ENCODE data around the gene CKB.
"Not testable (repeated sequence)": the region's sequence is repeated elsewhere in the genome, so short reads cannot be mapped to it uniquely, and the experiment has no call there.

The CKB gene

DNA sequence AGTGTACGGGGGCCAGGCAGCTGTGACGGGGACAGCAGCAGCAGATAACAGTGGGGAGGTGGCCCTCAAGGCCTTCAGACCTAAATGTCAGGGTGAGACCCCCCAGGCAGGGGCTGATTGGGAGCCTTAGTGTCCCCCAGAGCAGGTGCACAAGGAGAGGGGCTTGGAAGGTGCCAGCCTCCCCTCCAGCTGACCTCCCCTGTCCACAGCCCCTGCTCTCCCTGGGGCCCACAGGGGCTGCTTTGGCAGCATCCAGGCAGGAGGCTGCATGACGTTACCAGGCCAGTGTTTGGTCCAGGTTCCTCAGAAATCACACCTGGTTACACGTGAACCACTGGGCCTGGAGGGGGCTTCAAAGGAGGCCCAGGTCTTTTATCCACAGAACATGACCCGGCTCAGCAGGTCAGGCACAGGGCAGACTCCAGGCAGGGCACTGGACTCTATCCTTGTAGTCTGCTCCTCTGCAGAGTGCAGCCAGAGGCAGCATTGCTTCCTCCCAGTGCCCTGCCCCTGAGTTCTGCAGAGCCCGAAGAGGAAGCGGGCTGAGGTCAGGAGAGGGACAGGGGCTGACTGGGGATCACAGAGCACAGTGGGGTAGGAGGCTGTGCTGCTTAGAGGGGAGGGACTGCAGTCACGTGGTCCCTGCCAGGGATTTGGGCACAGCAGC lies 3.8 kb upstream of the CKB start:
- DNase-seq (ENCODE audit: low read depth): no peak

DNA sequence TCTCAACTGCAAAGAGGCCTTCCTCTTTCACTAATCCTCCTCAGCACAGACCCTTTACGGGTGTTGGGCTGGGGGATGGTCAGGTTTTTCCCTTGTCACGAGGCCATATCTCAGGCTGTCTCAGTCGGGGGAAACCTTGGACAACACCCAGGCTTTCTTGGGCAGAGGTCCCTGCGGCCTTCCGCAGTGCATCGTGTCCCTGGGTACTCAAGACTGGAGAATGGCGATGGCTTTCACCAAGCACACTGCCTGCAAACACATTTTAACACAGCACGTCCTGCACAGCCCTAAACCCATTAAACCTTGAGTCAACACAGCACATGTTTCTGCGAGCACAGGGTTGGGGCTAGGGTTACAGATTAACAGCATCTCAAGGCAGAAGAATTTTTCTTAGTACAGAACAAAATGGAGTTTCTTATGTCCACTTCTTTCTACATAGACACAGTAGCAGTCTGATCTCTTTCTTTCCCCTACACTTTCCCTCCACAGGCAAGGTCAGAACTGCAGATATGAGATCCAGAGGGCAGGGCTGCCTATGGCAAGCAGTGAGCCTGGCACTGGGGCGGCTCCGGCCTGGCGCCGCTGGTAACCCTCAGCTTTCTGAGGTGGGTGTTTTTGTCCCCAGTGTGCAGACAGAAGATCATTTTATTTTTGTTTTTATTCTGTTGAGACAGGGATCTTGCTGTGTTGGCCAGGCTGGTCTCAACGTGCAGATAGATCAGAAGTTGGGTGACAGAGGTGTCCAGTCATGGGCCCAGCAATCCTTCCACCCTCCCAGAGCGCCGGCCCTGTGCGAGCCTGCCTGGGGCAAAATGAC lies 3.0 kb upstream of the CKB start:
- DNase-seq (ENCODE audit: low read depth): not testable (repeated sequence)

DNA sequence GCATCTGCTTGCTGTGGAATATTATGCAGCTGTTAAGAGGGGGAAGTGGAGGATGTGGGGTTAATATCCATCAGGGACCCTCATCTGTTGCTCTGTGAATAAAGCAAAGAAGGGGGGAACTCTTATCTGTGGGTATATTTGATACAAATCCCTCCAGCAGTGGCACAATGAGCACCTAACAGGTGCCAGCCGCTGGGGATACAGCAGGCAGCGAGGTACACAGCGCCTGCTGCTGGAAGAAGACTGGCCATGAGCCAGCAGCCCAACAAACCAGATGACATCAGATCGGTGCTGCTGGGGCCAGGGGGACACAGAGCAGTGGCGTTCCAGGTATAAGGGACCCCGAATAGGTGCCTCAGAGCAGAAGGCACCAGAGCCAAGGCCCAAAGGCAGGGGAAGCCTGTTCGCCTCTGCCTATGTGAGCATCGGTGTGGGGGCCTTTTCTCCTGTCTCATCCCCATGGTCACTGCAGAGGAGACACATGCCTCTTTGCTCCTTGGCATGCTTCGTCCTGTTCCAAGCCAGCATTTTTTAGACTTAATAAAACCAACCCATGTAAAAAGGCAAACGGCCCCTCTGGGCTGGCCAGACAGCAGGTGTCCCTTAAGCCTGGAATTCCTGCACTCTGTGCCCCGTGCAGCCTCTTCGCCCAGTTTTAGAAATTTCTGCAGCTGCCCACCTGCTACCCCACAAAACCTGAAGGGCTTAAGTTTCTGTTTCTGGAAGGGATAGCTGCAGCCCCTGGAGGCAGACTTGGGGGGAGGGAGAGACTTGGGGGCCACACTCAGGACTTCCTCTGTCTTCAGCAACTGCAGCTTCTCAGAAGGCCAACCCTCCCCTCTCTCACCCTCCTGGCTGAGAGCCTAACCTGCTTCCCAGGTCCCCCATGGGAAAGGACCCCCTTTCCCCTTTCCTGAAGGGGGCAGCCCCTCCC lies 1.6 kb upstream of the CKB start:
- DNase-seq (ENCODE audit: low read depth): no peak

GRCh38 chr14:103523575-103523954 lies 935 bp upstream of the CKB start:
- DNase-seq (ENCODE audit: low read depth): no peak

DNA sequence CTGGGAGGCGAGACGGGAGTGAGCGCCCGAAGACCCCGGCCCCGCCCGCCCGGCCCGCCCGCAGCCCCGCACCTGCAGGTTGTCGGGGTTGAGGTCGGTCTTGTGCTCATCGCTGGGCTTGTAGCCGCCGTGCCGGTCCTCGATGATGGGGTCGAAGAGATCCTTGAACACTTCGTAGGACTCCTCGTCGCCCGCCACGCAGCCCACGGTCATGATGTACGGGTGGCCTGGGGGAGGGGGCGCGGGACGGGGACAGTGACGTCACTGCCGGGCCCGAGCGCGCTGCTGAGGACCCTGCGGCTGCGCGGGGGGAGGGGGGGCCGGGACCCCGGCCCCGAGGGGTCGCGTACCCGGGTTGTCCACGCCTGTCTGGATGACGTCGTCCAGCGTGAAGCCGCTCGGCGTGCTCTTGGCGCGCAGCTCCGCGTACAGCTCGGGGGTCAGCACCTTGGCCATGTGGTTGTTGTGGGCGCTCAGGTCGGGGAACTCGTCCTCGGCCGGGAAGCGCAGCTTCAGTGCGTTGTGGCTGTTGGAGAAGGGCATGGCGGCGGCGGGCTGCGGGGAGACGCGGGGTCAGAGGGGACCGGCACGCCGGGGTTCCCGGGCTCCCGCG lies 573 bp downstream of the CKB start:
- DNase-seq (ENCODE audit: low read depth): no peak

- no peak for DNase-seq (ENCODE audit: low read depth)
Observed at GRCh38 chr14:103521438-103521950, 1.1 kb downstream of the CKB start.

DNA sequence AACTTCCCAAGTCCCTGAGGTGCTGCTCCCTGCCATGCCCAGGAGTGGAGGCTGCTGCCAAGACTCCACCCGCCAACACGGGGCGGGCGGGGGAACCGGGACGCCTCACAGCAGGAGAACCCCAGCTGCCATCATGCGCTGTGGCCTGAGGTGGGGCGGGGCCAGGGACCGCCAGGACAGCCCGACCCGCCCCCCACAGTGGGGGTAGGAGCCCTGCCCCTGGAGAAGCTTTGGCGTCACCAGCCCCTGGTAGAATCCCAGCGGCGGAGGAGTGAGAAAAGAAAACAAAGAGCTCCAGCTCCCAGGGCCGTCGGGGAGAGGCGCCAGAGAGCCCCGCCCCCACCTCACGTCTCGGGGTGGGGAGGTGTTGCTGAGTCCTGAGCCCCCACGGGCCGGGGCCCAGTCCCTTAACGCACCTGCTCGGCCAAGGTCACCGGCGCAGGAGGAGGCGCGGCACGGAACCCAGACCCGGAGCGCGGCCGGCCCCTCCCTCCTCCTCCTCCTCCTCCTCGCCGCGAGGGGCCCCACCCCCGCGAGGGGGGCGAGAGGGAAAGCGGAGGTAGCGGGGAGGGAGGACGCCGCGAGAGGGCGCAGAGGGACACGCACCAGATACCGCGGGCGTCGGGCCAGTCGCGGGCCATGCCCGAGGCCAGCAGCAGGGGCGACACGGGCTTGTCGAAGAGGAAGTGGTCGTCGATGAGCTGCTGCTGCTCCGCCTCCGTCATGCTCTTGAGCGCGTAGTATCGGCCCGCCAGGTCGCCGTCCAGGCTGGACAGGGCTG lies 1.8 kb downstream of the CKB start:
- DNase-seq (ENCODE audit: low read depth): no peak

DNA sequence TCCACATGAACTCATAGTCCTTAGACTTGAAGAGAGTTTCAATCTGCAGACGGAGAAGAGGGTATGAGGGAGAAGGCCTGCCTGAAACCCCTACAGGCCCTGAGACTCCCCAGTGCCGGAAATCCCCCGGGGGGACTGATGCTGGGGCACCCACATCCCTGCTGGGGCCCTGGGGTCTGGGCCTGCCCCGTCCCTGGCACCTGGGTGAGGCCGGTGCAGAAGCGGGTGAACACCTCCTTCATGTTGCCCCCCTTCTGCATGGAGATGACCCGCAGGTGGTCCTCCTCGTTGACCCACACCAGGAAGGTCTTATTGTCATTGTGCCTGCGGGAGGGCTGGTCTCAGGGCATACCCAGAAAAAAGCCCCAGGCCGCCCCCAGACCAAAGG lies 2.4 kb downstream of the CKB start:
- DNase-seq (ENCODE audit: low read depth): no peak

DNA sequence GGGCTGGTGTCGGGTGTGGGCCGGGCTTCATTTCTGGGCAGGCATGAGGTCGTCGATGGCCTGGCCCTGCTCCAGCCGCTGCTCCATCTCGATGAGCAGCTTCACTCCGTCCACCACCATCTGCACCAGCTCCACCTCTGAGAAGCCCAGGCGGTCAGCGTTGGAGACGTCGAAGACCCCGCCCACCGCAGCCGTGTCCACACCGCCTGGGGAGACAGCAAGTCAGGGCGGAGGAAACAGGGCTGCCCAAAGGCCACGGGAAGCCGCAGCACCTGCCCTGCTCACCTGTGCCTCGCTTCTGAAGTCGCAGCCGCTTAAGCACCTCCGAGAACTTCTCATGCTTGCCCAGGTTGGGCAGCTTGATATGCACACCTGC lies 2.8 kb downstream of the CKB start:
- no peak for DNase-seq (ENCODE audit: low read depth)

DNA sequence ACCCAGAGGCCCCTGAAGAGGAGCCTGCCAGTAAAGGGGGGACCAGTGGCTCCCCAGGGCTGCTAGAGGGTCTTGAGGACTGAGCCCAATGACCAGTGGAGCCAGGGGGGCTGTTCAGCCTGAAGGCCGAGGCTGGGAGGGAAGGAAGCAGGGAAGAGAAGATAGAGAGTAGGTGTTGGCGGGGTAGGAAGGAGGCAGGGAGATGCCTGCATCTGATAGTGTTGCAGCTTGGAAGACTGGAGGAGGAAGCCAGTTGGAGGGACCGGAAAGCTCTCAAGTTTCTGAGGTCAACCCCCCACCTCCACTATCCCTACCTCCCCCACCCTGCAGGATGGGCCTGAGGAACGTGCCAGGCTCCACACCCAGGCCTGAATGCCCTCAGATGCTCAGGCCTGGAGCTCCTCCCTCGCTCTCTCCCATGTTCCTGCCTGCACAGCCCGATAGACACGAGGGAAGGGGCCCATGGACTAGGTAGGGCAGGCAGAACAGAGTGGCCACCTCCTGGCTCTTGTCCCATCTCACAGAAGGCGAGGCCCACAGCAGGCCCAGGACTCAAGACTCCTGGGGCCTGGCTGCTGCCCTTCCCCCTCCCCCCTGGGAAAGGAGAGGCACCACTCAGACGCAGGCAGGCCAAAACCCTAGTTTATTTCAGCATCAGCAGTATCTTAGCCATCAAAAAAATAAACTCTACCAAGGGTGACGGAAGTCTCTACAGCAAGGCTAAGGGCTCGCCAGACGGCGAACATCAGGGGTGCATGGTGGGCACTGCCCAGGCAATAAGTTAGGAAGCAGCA lies 3.4 kb downstream of the CKB start:
- no peak for DNase-seq (ENCODE audit: low read depth)

GRCh38 chr14:103518422-103519042 lies 4.1 kb downstream of the CKB start:
- no peak for DNase-seq (ENCODE audit: low read depth)

DNA sequence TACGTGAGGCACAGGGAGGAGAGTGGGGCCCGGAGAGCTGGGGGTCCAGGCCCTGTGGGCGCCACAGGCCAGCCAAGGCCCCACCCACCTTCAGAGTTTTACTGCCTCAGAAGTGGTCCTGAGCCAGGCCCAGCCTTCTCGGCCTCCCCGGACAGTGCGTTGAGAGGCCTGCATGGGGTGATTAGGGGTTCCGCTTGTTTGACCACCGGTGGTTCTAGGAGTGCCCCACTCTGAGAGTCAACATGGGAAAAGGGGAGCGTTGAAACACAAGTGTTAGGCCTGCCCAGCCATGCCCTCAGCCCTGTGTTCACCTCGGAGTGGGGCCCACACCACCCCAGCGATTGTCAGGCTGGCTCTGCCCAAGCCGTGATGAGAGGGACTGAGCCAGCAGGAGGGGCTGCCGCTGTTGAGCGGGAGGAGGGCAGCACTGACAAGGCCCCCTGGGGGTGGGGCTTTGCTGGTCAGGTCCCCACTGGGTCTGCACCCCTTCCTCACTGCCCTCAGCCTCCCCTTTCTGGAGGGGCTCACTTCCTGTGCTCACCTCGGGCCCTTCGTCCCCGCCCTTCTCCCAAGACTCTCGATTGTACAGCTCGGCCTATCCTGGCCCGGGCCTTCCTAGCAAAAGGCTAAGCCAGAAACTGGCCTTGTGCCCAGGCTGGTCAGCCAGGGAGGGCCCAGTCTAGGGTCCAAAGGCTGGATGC lies 4.8 kb downstream of the CKB start:
- DNase-seq (ENCODE audit: low read depth): no peak

GRCh38 chr14:103517174-103517566 lies 5.5 kb downstream of the CKB start:
- DNase-seq (ENCODE audit: low read depth): no peak

DNA sequence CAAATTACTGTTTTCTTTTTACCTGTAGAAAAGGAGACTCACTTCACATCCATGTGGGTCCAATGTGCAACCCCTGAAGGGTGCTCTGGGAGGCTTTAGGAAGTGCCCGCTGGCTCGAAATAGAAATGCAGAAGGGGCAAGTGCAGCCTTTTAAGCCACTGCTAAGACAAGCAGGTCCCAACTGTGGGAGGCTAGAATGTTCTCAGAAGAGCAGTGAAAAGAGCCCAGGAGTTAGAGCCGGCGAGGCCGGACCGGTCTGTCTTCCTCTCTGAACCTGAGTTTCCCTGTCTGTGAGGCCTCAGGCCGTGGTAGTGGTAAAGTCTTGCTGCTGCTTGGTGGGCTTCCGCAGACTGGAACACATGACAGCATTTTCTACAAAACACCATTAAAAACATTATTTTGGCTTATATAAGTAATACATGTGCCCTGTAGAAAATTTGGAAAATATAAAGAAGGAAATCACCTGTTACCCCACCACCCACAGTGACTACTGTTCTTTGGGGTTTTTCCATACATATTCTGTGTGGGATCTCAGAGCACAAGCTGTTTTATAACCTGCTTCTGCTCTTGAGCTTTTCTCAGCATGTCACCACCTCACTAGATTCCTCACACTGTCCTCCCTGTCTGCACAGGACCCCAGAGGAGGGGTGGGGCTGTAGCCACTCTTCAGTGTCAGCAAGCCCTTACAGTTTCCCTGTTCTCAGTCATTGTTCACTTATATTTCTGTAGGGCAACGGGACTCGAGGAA lies 6.0 kb downstream of the CKB start:
- no peak for DNase-seq (ENCODE audit: low read depth)

DNA sequence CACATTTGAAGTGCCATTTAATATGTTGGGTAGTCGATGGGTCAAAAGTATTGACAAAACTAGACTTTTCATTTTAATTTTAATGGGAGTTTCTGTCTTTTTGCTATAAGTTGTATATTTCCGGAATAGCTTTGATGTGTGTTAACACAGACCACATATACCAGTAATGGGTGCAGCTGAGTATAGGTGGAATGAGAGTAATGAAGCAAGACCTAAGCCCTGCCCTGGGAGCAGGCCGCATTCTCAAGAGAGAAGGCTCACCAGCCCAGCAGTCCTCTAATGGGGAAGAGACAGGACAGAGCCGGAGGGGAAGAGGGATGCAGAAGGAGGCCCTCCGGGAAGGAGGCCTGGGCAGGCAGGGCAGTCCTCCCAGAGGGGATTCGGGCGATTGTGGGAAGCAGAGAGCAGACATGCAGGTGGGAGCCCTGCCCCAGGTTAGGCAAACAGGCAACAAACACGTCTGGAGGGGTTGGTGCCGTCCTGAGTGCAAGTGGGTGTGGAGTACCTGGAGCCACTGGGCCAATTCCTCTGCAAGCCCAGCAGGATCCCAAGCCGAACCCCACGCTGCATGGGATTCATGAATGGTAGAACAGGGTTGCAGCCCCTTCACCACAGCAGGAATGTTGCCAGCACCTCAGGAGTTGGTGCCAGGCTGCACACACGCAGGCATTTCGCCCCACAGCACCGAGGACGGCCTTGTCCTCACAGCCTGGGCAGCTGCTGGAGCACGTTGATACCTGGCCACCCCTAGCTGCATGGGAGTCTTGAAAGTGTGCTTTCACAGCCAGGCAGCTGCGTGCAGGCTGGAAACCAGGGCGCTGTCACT lies 7.8 kb downstream of the CKB start:
- DNase-seq (ENCODE audit: low read depth): no peak

GRCh38 chr14:103512701-103513611 lies 9.7 kb downstream of the CKB start:
- no peak for DNase-seq (ENCODE audit: low read depth)

DNA sequence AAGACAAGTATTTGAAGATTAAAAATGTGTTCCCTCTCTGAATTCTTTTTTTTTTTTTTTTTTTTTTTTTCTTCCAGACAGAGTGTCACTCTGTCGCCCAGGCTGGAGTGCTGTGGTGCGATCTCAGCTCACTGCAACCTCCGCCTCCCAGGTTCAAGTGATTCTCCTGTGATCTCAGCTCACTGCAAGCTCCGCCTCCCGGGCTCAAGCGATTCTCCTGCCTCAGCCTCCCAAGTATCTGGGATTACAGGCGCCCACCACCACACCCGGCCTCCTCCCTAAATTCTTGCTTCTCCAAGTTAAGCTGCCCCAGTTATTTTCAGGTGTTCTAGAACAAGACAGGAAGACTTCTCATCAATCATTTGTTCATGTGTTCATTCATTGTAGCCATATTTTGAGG lies 10.4 kb downstream of the CKB start:
- DNase-seq (ENCODE audit: low read depth): not testable (repeated sequence)

Data from HS-27A (cell line).